Activated naive CD4-positive, alpha-beta T cell treated with anti-CD3 and anti-CD28 coated beads, Interleukin-2, amount 10 ng/mL, durations not matched to agents 7 days and 5 days (primary cell): ENCODE data around the gene CPLX3.
A peak's percentile ranks its signal among the peaks of the same experiment; 100 is the strongest.

Source experiments
- CTCF ChIA-PET: fragments of 350-600 bp; sonication (Branson Sonifier 250); formaldehyde crosslinking; loops from one replicate; lab custom pipeline; 2021; ENCODE audit warnings: antibody characterized with exemption; lab: Charles Lee
- DNase-seq: peaks from one replicate; pipeline ENCODE4 v3.0.0-alpha.2; 2020
- H3K27ac Mint-ChIP-seq: one replicate; pipeline ENCODE4 v1.8.0; 2021; ENCODE audit warnings: mild to moderate bottlenecking, moderate library complexity, mixed read lengths
- H3K27me3 Mint-ChIP-seq: one replicate; pipeline ENCODE4 v1.8.0; 2021; ENCODE audit warnings: mild to moderate bottlenecking, mixed read lengths
- H3K36me3 Mint-ChIP-seq: one replicate; pipeline ENCODE4 v1.8.0; 2021; ENCODE audit warnings: mixed read lengths
- H3K4me1 Mint-ChIP-seq: one replicate; pipeline ENCODE4 v1.8.0; 2021; ENCODE audit warnings: mixed read lengths
- H3K4me3 Mint-ChIP-seq: one replicate; pipeline ENCODE4 v1.8.0; 2021; ENCODE audit warnings: mild to moderate bottlenecking, moderate library complexity, mixed read lengths
- H3K9me3 Mint-ChIP-seq: one replicate; pipeline ENCODE4 v1.8.0; 2021; ENCODE audit warnings: mixed read lengths

CPLX3 gene

DNA sequence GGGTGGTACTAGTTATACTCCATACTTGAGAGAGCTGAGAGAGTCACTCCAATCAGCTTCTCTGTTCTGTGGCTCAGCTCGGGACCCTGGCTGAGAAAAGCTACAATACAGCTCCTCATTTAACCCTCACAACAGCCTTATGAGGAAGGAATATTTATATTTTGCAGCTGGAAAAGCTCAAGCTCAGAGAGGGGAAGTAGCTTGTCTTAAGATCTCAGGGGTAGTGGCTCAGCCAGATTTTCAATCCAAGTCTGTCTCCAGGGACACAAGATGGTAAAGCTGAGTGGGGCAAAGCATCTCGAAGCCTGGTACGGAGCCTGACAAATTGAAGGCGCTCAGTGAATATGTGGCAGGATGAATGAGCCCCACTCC lies 31.9 kb downstream of the CPLX3 start:
- CTCF ChIA-PET = interaction anchor here (1.0 to 2.7 kb wide), 5 partner anchors 12 to 74 kb away, joined by 3 to 14 read pairs (median 3); no protein-coding TSS in a partner anchor
- Mint-ChIP-seq H3K27ac (no peak overlapping the region), H3K36me3 (peaks cover 12% of the 10 kb centered on the region), H3K27me3 (no peaks in the 10 kb centered on the region), H3K9me3 (no peaks in the 10 kb centered on the region), H3K4me3 (no peak overlapping the region), H3K4me1 (peaks cover 34% of the 10 kb centered on the region)
- no peak for DNase-seq

DNA sequence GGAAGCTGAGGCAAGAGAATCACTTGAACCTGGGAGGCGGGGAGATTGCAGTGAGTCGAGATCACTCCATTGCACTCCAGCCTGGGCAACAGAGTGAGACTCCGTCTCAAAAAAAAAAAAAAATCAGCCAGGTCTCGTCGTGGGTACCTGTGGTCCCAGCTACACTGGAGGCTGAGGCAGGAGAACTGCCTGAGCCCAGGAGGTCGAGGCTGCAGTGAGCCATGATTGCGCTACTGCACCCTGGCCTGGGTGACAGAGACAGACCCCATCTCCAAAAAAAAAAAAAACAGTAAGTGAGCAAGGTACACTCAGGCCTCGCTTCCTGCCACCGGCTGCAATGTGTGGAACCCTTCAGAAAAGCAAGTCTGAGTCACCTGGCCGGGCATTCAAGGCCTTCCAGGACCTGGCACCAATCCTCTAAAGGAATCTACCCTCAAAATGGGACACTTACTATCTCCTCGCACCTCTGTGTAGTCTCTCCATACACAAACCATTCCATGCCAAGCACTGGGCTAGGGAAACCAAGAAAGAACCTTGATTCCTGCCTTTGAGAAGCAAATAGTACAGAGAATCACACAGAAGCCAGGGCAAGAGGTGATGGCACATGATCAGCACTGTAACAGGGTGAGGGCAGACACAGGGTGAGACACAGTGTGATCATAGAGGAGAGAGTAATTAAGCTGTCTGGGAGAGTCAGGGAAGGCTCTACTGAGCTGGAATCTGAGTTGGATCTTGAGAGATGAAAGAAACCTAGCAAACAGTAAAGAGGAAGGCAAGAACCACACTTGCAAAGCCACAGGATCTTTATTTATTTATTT lies 37.0 kb downstream of the CPLX3 start:
- Mint-ChIP-seq H3K9me3 (peaks cover 6% of the 10 kb centered on the region), H3K27ac (peak overlapping the region; percentile 7), H3K4me1 (peaks cover 59% of the 10 kb centered on the region), H3K36me3 (peaks cover 36% of the 10 kb centered on the region), H3K27me3 (no peaks in the 10 kb centered on the region), H3K4me3 (no peak overlapping the region)
- DNase-seq = no peak
- CTCF ChIA-PET = interaction anchor here (2.0 kb wide), 1 partner anchor 38 kb away, joined by 8 read pairs; no protein-coding TSS in a partner anchor

DNA sequence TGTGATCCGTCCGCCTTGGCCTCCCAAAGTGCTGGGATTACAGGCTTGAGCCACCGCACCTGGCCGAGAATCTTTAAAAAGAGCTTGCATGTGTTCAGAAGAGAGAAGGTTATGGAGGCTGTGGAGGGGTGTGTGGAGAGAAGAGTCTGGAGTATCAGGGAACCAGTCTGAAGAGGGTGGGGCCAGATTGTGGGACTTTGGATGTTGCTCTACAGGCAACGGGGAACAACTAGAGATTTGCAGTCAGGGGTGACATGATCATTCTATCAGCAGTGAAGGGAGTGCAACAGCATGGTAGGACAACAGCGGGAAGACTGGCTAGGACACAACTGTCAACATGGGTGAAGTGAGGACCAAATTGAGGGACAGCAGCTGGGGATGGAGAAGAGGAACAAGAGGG lies 37.9 kb downstream of the CPLX3 start:
- H3K9me3 Mint-ChIP-seq = peaks cover 6% of the 10 kb centered on the region
- no peaks in the 10 kb centered on the region for H3K27me3 Mint-ChIP-seq
- DNase-seq = no peak
- CTCF ChIA-PET = interaction anchor here (2.0 kb wide), 1 partner anchor 37 kb away, joined by 8 read pairs; no protein-coding TSS in a partner anchor
- peaks cover 35% of the 10 kb centered on the region for H3K36me3 Mint-ChIP-seq
- no peak overlapping the region for H3K4me3 Mint-ChIP-seq
- H3K4me1 Mint-ChIP-seq = peaks cover 61% of the 10 kb centered on the region
- H3K27ac Mint-ChIP-seq = peak overlapping the region; percentile 30

DNA sequence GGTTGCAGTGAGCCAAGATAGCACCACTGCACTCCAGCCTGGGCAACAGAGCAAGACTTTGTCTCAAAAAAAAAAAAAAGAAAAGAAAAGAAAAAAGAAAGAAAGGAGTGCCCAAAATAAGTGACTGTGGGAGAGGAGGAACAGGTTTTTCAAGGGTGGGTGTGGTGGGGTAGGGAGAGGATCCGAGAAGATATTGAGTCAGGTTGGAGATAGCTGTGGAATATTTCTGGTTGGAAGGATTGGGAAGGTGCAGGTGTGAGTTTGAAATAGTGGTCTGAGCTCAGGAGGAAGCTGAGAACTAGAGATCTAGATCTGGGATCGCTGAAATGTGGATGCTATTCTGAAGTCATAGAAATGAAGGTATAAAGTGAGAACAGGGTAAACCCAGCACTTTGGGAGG lies 38.9 kb downstream of the CPLX3 start:
- peaks cover 66% of the 10 kb centered on the region for H3K4me1 Mint-ChIP-seq
- H3K9me3 Mint-ChIP-seq = peaks cover 6% of the 10 kb centered on the region
- H3K36me3 Mint-ChIP-seq = peaks cover 45% of the 10 kb centered on the region
- no peak for DNase-seq
- no peak overlapping the region for H3K4me3 Mint-ChIP-seq
- H3K27ac Mint-ChIP-seq = peak overlapping the region; percentile 76
- H3K27me3 Mint-ChIP-seq = no peaks in the 10 kb centered on the region
- CTCF ChIA-PET = interaction anchor here (1.1 kb wide), 1 partner anchor 36 kb away, joined by 4 read pairs; no protein-coding TSS in a partner anchor

DNA sequence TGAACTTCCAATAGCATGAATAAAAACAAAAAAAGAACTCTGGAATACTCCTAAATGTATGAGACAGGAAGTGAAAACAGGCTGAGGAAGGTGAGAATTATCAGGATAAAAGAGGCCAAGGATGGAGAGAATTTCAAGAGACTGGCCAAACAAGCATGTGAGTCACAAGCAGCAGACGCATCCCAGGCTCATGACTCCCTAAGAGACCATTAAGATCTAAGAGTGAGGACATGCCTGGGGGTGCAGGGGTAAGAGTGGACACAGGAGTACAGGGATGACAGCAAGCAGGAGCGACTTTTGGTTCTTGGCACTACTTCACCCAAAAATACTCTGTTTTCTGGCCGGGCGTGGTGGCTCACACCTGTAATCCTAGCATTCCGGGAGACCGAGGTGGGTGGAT lies 39.7 kb downstream of the CPLX3 start:
- no peak for DNase-seq
- H3K4me1 Mint-ChIP-seq = peaks cover 73% of the 10 kb centered on the region
- H3K27me3 Mint-ChIP-seq = no peaks in the 10 kb centered on the region
- H3K4me3 Mint-ChIP-seq = no peak overlapping the region
- H3K36me3 Mint-ChIP-seq = peaks cover 51% of the 10 kb centered on the region
- H3K27ac Mint-ChIP-seq = no peak overlapping the region
- CTCF ChIA-PET = interaction anchor here (1.1 kb wide), 1 partner anchor 35 kb away, joined by 4 read pairs; no protein-coding TSS in a partner anchor
- peaks cover 6% of the 10 kb centered on the region for H3K9me3 Mint-ChIP-seq

DNA sequence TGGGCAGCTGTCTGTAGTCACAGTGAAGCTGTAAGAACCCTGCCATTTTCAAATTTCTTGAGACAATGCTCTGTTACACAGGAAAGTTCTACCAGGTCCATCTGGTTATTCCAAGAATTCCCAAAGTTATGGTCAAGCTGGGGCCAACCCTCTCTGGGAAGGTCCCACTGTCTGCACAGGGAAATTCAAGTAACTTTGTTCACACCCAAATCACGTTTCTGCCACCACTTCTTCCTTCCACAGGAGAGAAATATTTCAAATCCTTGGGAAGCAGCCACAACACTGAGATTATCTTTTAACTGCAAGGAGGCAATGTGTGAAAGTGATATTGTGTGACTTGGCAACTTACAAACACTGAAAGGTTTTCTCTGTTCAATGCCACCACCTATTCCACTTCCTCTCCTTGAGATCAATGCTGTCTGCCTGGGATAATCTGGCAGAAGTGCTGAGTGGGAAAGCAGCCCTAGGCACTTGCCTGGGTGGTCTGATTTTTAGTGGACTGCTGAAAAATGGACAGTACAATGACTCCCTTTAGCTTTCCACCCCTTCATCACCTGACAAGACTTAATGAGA lies 41.1 kb downstream of the CPLX3 start:
- no peak for DNase-seq
- Mint-ChIP-seq H3K27me3 (no peaks in the 10 kb centered on the region), H3K4me1 (peaks cover 81% of the 10 kb centered on the region), H3K4me3 (peak overlapping the region; percentile 23), H3K27ac (peak overlapping the region; percentile 89), H3K36me3 (peaks cover 55% of the 10 kb centered on the region), H3K9me3 (peaks cover 6% of the 10 kb centered on the region)
- CTCF ChIA-PET = no interaction called here

DNA sequence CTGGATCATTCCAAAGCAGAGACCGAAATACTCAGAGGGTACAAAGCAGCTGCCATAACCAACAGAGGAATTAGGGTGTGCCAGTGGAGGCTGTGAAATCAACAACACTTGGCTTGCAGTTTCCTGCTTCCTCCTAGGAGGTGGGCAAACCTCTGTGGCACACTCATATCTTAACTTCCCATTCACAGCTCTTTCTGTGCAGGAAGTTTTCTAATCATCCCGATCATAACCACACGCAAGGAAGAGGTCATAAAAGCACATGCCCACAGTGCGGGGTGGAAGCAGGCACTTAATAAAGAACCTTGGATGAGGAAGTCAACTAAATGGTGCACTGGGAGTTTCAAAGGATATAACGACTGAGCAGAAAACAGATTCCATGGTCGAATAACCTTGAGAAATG lies 41.6 kb downstream of the CPLX3 start:
- CTCF ChIA-PET = no interaction called here
- Mint-ChIP-seq H3K27ac (peak overlapping the region; percentile 89), H3K9me3 (peaks cover 6% of the 10 kb centered on the region), H3K27me3 (no peaks in the 10 kb centered on the region), H3K4me1 (peaks cover 85% of the 10 kb centered on the region), H3K4me3 (peak overlapping the region; percentile 23), H3K36me3 (peaks cover 59% of the 10 kb centered on the region)
- DNase-seq = no peak

DNA sequence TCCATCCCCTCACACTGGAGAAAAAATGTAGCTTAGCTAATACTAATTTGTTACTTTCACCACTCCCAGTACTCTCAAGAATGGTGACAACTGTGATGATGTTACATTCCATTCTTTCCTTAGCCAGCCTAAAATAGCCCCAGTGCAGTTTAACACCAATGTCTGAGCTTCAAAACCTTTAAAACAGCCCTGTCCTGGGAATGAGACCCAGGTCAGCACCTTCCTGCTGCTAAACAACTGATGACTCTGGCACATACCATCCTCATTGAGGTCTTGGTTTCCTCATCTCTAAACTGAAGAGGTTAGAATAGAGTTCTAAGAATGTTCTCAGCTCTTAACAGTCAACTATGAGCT lies 42.9 kb downstream of the CPLX3 start:
- H3K4me1 Mint-ChIP-seq = peaks cover 87% of the 10 kb centered on the region
- H3K27ac Mint-ChIP-seq = peak overlapping the region; percentile 93
- peaks cover 6% of the 10 kb centered on the region for H3K9me3 Mint-ChIP-seq
- CTCF ChIA-PET = interaction anchor here (0.7 to 2.9 kb wide), 9 partner anchors 11 to 86 kb away, joined by 3 to 29 read pairs (median 4); no protein-coding TSS in a partner anchor
- H3K27me3 Mint-ChIP-seq = no peaks in the 10 kb centered on the region
- no peak for DNase-seq
- H3K4me3 Mint-ChIP-seq = peak overlapping the region; percentile 91
- H3K36me3 Mint-ChIP-seq = peaks cover 53% of the 10 kb centered on the region

DNA sequence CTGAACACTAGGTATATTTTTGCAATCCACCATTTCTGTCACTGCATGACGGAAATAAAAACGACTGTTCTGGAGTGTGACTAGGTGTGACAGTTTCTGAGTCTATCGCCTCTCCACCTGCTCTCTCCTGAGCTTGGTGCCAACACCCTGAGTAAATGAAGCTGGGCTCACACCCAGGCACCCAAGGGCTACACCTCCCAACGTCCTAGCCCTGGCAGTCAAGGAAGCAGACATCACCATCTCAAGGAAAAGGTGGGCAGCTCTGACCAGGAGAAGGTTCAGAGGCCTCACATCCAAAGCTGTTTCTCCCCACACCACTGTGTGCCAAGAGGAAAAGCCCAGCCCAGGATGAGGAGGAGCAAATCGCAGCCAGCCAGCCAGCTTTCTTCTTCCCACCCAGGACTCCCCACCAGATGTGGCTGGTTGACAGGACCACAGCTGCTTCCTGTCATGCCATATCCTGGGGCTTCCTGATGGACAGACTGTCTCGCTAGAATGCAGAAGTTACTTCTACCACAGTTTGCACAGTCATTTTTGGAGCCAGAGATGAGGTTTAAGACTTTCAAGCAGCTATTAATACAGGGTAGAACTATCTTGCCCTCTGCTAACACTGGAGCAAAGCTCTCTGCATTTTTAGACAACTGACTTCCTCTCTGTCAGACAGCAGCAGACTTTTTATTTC lies 43.4 kb downstream of the CPLX3 start:
- peaks cover 6% of the 10 kb centered on the region for H3K9me3 Mint-ChIP-seq
- CTCF ChIA-PET = interaction anchor here (1.0 to 2.9 kb wide), 10 partner anchors 11 to 87 kb away, joined by 3 to 29 read pairs (median 4); no protein-coding TSS in a partner anchor
- peaks cover 51% of the 10 kb centered on the region for H3K36me3 Mint-ChIP-seq
- peak overlapping the region; percentile 93 for H3K27ac Mint-ChIP-seq
- DNase-seq = peak; percentile 66
- H3K4me3 Mint-ChIP-seq = peak overlapping the region; percentile 91
- H3K4me1 Mint-ChIP-seq = peaks cover 83% of the 10 kb centered on the region
- no peaks in the 10 kb centered on the region for H3K27me3 Mint-ChIP-seq

DNA sequence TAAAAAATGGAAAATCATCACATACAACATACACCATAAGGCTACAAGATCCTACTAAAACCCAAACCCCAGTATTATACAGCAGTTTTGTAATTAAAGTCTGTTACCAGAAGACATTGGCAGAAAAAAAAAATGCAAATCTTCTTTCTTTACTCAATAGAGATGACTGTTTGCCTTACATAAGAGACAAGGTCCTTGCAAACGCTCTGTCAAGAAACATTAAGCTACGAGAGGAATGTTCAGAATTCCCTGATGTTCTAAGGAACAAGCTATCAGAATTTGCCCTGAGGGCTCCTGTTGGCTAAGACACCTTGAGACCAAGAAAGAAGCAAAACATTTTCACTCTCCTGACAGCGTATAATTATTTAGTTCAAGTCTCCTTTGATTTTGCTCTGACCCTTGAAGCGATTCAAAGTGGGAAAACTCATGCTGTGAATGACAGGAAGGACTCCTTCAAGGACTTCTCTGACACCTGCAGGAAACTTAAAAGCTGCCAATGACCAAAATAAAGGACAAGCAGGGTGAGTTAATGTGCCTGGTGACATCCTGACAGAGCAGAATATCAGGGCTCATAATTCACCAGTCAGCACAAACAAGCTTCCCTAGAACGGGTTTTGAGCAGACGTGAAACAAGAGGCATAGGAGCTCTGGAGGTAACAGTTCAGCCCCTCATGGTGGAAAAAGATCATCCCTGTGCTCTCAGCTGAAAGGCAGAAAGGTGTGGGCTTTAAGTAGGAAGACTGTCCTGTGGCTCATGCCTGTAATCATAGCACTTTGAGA lies 44.2 kb downstream of the CPLX3 start:
- Mint-ChIP-seq H3K27ac (peak overlapping the region; percentile 93), H3K27me3 (no peaks in the 10 kb centered on the region), H3K4me1 (peaks cover 77% of the 10 kb centered on the region), H3K36me3 (peaks cover 47% of the 10 kb centered on the region), H3K4me3 (peak overlapping the region; percentile 91), H3K9me3 (peaks cover 6% of the 10 kb centered on the region)
- DNase-seq = no peak
- CTCF ChIA-PET = interaction anchor here (0.6 to 2.9 kb wide), 10 partner anchors 12 to 88 kb away, joined by 3 to 29 read pairs (median 5); no protein-coding TSS in a partner anchor

DNA sequence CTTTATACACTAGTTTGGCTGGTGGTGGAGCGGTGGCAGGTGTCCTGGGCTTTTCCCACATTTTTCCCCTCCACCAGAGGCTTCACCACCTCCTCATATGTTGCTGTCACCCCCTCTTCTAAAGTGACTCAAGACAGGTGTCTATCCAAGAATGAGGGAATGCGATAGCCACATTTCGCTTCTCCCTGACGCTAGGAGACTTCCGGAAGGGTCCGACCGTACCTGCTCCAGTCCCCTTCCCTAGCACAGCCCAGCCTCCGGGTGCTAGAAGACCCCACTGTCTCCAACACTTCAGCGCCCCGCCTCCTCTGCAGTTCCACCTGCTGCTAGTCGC lies 46.2 kb downstream of the CPLX3 start:
- Mint-ChIP-seq H3K4me3 (peak overlapping the region; percentile 91), H3K9me3 (peaks cover 6% of the 10 kb centered on the region), H3K27me3 (peaks cover 10% of the 10 kb centered on the region), H3K4me1 (peaks cover 59% of the 10 kb centered on the region), H3K36me3 (peaks cover 34% of the 10 kb centered on the region), H3K27ac (peak overlapping the region; percentile 87)
- DNase-seq = no peak
- CTCF ChIA-PET = no interaction called here

DNA sequence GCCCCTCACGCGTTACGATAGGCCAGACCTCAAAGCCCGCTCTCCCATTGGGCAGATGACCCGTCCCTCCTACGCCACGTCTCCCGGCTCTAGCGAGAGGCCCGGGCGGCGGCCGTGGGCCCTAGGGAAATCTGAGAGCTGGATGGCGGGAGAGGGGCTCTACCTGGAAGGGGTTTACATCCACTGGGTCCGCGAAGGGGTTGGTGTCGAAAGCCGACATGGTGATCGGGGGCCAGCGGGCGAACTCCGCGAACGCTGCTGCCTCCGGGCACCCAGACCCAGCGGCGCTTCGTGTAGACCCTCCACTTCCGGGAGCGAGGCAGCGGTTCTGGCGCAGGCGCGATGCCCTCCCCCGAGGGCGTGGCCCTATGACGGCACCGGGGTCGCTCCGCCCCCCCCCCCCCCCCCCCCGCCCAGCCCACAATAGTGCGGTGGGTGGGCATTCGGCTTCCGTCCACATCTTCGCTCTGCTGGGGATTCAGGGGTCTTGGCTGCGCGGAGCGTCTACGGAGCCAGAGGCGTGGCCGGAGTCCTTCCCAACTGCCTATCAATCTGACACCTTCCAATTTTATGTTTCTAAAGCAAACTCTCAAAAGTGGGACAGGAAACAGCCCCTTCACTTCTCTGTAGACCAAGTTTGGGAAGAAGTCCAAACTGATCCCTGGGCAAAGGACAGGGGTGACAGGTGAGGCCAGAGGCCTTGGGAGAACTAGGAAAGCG lies 46.8 kb downstream of the CPLX3 start, which contains the start of gene SCAMP2:
SCAMP2 (minus strand) TSS at position 330 of the 720 bp plus-strand sequence; CDS start at position 220, 110 bp downstream.
- H3K27me3 Mint-ChIP-seq = peaks cover 10% of the 10 kb centered on the region
- peaks cover under 1% of the 10 kb centered on the region for H3K9me3 Mint-ChIP-seq
- H3K4me1 Mint-ChIP-seq = peaks cover 54% of the 10 kb centered on the region
- CTCF ChIA-PET = interaction anchor here (0.7 to 1.2 kb wide), 5 partner anchors 10 to 36 kb away, joined by 3 to 5 read pairs (median 3); no protein-coding TSS in a partner anchor
- H3K4me3 Mint-ChIP-seq = peak within 1 kb of the TSS; percentile 91
- peak; percentile 95 for DNase-seq
- H3K36me3 Mint-ChIP-seq = peaks cover 29% of the 10 kb centered on the region
- peak within 1 kb of the TSS; percentile 94 for H3K27ac Mint-ChIP-seq
